HepG2 (cell line): ENCODE data around the gene RPL31. TPM values are rescaled to one million over a fixed set of nuclear protein-coding genes. Genes with fewer than 3 reads are reported as not detected.

ENCODE experiments used
- ATAC-seq: fragments of 200-7000 bp; cut with Tn5 transposase; 3 replicates; pipeline ENCODE4 v1.9.1; 2020; ENCODE audit warnings: mild to moderate bottlenecking, moderate library complexity
- BruUV-seq: library from RNA; stranded (reverse); fragments of 400-500 nt; replicated peaks from 2 replicates; lab custom pipeline; 2021; lab: Mats Ljungman, UMichigan
- CTCF ChIA-PET: fragments of 300-600 bp; formaldehyde crosslinking; extraction: SDS; loops from one replicate; lab custom pipeline; 2021; ENCODE audit warnings: low total read pairs, inconsistent platforms, low intra/inter-chr PET ratio; lab: Yijun Ruan, JAX
- POLR2A ChIA-PET: fragments of 350-600 bp; sonication (Branson Sonifier 250); formaldehyde crosslinking; loops from one replicate; lab custom pipeline; 2020; ENCODE audit warnings: antibody characterized with exemption, inconsistent platforms; lab: Yijun Ruan, JAX
- DNase-seq: peaks from one replicate; pipeline ENCODE4 v3.0.0-alpha.2; 2015; ENCODE audit warnings: low spot score
- FAIRE-seq: peaks from 3 replicates; lab custom pipeline; 2011; peaks lifted over from hg19 to GRCh38; lab: Jason Lieb, UNC
- H2AFZ ChIP-seq: one replicate; pipeline ENCODE4 v1.6.1; 2011; ENCODE audit warnings: low read length, inconsistent platforms
- H3K27ac ChIP-seq: fragments of 300-600 bp; 3 replicates; pipeline ENCODE4 v1.8.0; 2011; ENCODE audit warnings: mixed run types, mild to moderate bottlenecking, mixed read lengths, low read length, inconsistent platforms; ENCODE audit not compliant: insufficient read depth; ENCODE audit errors: extremely low read length
- H3K27me3 ChIP-seq, 2 experiments: fragments of 200-600 bp in 1 of 2; 2 replicates in 1 of 2; 3 replicates in 1 of 2; pipeline versions ENCODE4 v1.6.0 to v1.8.0; 2011; ENCODE audit warnings: low read length in 2 of 2, mild to moderate bottlenecking in 2 of 2, moderate library complexity in 2 of 2, inconsistent platforms in 1 of 2; ENCODE audit not compliant: insufficient read depth in 2 of 2, control insufficient read depth in 1 of 2
- H3K36me3 ChIP-seq, 2 experiments: fragments of 200-600 bp in 1 of 2; replicated peaks in 1 of 2; 2 replicates in 1 of 2; 3 replicates in 1 of 2; pipeline versions ENCODE4 v1.5.1 to v1.8.0; 2011; ENCODE audit warnings: low read length in 2 of 2, inconsistent platforms in 1 of 2; ENCODE audit not compliant: insufficient read depth in 2 of 2, control insufficient read depth in 1 of 2
- H3K4me1 ChIP-seq: 2 replicates; pipeline ENCODE4 v1.5.1; 2012; ENCODE audit warnings: low read length, inconsistent platforms; ENCODE audit not compliant: insufficient read depth
- H3K4me2 ChIP-seq: 2 replicates; pipeline ENCODE4 v1.6.0; 2011; ENCODE audit warnings: low read depth, low read length, inconsistent platforms
- H3K4me3 ChIP-seq, 3 experiments: fragments of 200-600 bp in 1 of 3; sonication (generic), shearing (Covaris generic) in 1 of 3; replicated peaks in 1 of 3; 2 replicates each; pipeline ENCODE4 v1.5.1; 2011 to 2016; ENCODE audit warnings: low read length in 3 of 3, inconsistent platforms in 2 of 3, low read depth in 2 of 3, mild to moderate bottlenecking in 2 of 3, control low read depth in 1 of 3, mixed read lengths in 1 of 3; ENCODE audit not compliant: insufficient read depth in 1 of 3
- H3K79me2 ChIP-seq: one replicate; pipeline ENCODE4 v1.6.1; 2011; ENCODE audit warnings: low read length, inconsistent platforms; ENCODE audit not compliant: insufficient read depth
- H3K9ac ChIP-seq: 2 replicates; pipeline ENCODE4 v1.6.0; 2011; ENCODE audit warnings: mild to moderate bottlenecking, low read depth, low read length, inconsistent platforms; ENCODE audit not compliant: insufficient read depth
- H3K9me3 ChIP-seq: 2 replicates; pipeline ENCODE4 v1.5.1; 2012; ENCODE audit warnings: mild to moderate bottlenecking, low read length
- H4K20me1 ChIP-seq: 2 replicates; pipeline ENCODE4 v1.6.0; 2011; ENCODE audit warnings: inconsistent platforms, mild to moderate bottlenecking, low read length, moderate library complexity; ENCODE audit not compliant: insufficient read depth
- BCLAF1 ChIP-seq: fragments of 450-650 bp; IDR thresholded peaks from 2 replicates; pipeline ENCODE4 v1.6.1; 2017; ENCODE audit warnings: mild to moderate bottlenecking
- CHD4 ChIP-seq: fragments of 200-600 bp; sonication (generic); IDR thresholded peaks from 2 replicates; pipeline ENCODE4 v1.7.0; 2017; ENCODE audit warnings: mild to moderate bottlenecking, low read length, borderline replicate concordance
- FOXJ3 ChIP-seq: sonication (generic); formaldehyde crosslinking; IDR thresholded peaks from 2 replicates; pipeline ENCODE4 v1.4.0; 2020; ENCODE audit warnings: missing genetic modification reagents, mild to moderate bottlenecking, borderline replicate concordance
- HNRNPUL1 ChIP-seq: fragments of 200-400 bp; formaldehyde crosslinking; IDR thresholded peaks from 2 replicates; pipeline ENCODE4 v1.6.1; 2017; ENCODE audit warnings: low read depth, mild to moderate bottlenecking, low read length, moderate library complexity
- NFE2L2 ChIP-seq: fragments of 150-350 bp; IDR thresholded peaks from 2 replicates; pipeline ENCODE4 v1.6.1; 2014; ENCODE audit warnings: low read length
- RBM22 ChIP-seq: fragments of 200-400 bp; formaldehyde crosslinking; optimal IDR thresholded peaks from 2 replicates; pipeline ENCODE3; 2017; ENCODE audit warnings: mild to moderate bottlenecking, low read length, moderate library complexity
- SNAPC4 ChIP-seq: sonication (generic); formaldehyde crosslinking; IDR thresholded peaks from 2 replicates; pipeline ENCODE4 v1.4.0; 2020; ENCODE audit warnings: mild to moderate bottlenecking, missing genetic modification reagents
- TBX2 ChIP-seq: sonication (generic); formaldehyde crosslinking; IDR thresholded peaks from 2 replicates; pipeline ENCODE4 v1.5.0; 2020; ENCODE audit warnings: missing genetic modification reagents, mild to moderate bottlenecking, borderline replicate concordance
- THAP8 ChIP-seq: sonication (generic); formaldehyde crosslinking; IDR thresholded peaks from 2 replicates; pipeline ENCODE4 v1.5.1; 2020; ENCODE audit warnings: missing genetic modification reagents, mild to moderate bottlenecking, borderline replicate concordance
- ZNF580 ChIP-seq: IDR thresholded peaks from 2 replicates; pipeline ENCODE4 v1.6.1; 2016; ENCODE audit warnings: low read depth, borderline replicate concordance
- WGBS: methylation state at CpG from one replicate; pipeline ENCODE4 v1.1.6; 2017; ENCODE audit warnings: low lambda C conversion rate; 5-methylcytosine and 5-hydroxymethylcytosine counted together
- in situ Hi-C: cut with HindIII; loops from 2 replicates; pipeline ENCODE4 v1.10.0; 2017; ENCODE audit warnings: low pct_unique_long_range_greater_than_20kb; ENCODE audit not compliant: extremely low pct_ligation_motif_present
- intact Hi-C: fragments of 100-400 bp; cut with micrococcal nuclease; formaldehyde crosslinking; loops from one replicate; pipeline ENCODE4 v1.10.0; 2022; ENCODE audit not compliant: unreplicated experiment
- polyA plus RNA-seq, 8 experiments: library from polyadenylated mRNA; depleted of rRNA in 3 of 8; stranded (reverse) in 7 of 8; unstranded in 1 of 8; fragments of >200 nt; fragmentation: Illumina TruSeq in 4 of 8; extraction: Trizol in 4 of 8; gene quantifications; 2 replicates each; pipeline versions ENCODE4 v1.2.1 to v1.2.3, GENCODE V29; 2011 to 2016; ENCODE audit warnings: low read depth in 4 of 8, missing spikeins in 1 of 8, mixed read lengths in 1 of 8; ENCODE audit not compliant: insufficient read depth in 1 of 8
- total RNA-seq, 5 experiments: library from RNA; depleted of rRNA; stranded (reverse); fragments of >200 nt; fragmentation: Illumina TruSeq; extraction: Trizol; gene quantifications; 2 replicates each; pipeline ENCODE4 v1.2.3, GENCODE V29; 2016; ENCODE audit warnings: low read depth in 1 of 5

The RPL31 gene
- total and polyA plus RNA-seq, 2 of the 13 experiments (the other 11 are each of a cell fraction or from before 2014, with no cell fraction given), result 3,331 to 3,582 TPM

- ChIA-PET CTCF (no interaction called here), POLR2A (no interaction called here)
- TF ChIP-seq HNRNPUL1, result no peak
- TF ChIP-seq ZNF580, result no peak
- TF ChIP-seq TBX2 (CRISPR knock-in tag), result no peak
- TF ChIP-seq RBM22, result no peak
- no peak for TF ChIP-seq THAP8 (CRISPR knock-in tag)
- TF ChIP-seq NFE2L2, result no peak
- TF ChIP-seq SNAPC4 (CRISPR knock-in tag), result no peak
- no peak for TF ChIP-seq CHD4
- TF ChIP-seq BCLAF1, result no peak
- no peak for TF ChIP-seq FOXJ3 (CRISPR knock-in tag)
- no peak for FAIRE-seq
- H3K9me3 ChIP-seq, result no peaks in the 10 kb centered on the region
- H2AFZ ChIP-seq, result no peak overlapping the region
- ATAC-seq, result no peak
- in situ Hi-C loops (no loop called here), intact Hi-C loops (no loop called here)
- no peak for DNase-seq
- H3K27ac ChIP-seq, result no peak overlapping the region
- no peaks in the 10 kb centered on the region for H3K27me3 ChIP-seq
- peaks cover under 1% of the 10 kb centered on the region; the same call in 1 of the 2 replicates for H3K4me1 ChIP-seq
- no peaks in the 10 kb centered on the region for H3K79me2 ChIP-seq
- no peak overlapping the region for H3K9ac ChIP-seq
- peaks cover 55 to 87% of the 10 kb centered on the region in 2 experiments for H3K36me3 ChIP-seq
- 97% methylated on average over 7 of the region's 7 CpGs for WGBS
- no TSS peak for BruUV-seq
- no peak overlapping the region for H3K4me2 ChIP-seq
- no peaks in the 10 kb centered on the region for H4K20me1 ChIP-seq
- H3K4me3 ChIP-seq, result no peak overlapping the region
Measured at GRCh38 chr2:100975521-100975785, 26.6 kb upstream of the RPL31 start.
